ENCODE results near the gene HOTAIR. TPM values are rescaled to one million over a fixed set of nuclear protein-coding genes. Genes with fewer than 3 reads are reported as not detected.

HOTAIR gene
- polyA plus RNA-seq, 1 donor from 2014 or later = not detected

- H3F3A ChIP-seq (ENCODE audit: insufficient read depth, low read length, poor library complexity, severe bottlenecking) = no peaks in the 10 kb centered on the region
- H3K4me2 ChIP-seq (ENCODE audit: low read length) = no peak overlapping the region
- H3K9ac ChIP-seq (ENCODE audit: low read length) = no peak overlapping the region
- H3K9me3 ChIP-seq (ENCODE audit: low read length) = no peaks in the 10 kb centered on the region
- H3K27ac ChIP-seq (ENCODE audit: low read length) = no peak overlapping the region
- H3K4me3 ChIP-seq (ENCODE audit: low read length) = no peak overlapping the region
- no peaks in the 10 kb centered on the region for H3K9me2 ChIP-seq (ENCODE audit: insufficient read depth, low read length)
- no peaks in the 10 kb centered on the region for H4K20me1 ChIP-seq (ENCODE audit: insufficient read depth)
- no peak for TF ChIP-seq MXI1 (conservative IDR thresholded peaks at IDR 0.05; ENCODE audit: poor library complexity, severe bottlenecking)
- no peak for TF ChIP-seq EP300 (conservative IDR thresholded peaks at IDR 0.05; ENCODE audit: poor library complexity, severe bottlenecking)
- no peak for TF ChIP-seq RAD21 (conservative IDR thresholded peaks at IDR 0.05)
- TF ChIP-seq CTCF (IDR thresholded peaks at IDR 0.05; ENCODE audit: poor library complexity, severe bottlenecking) = no peak
- no peak for TF ChIP-seq EZH2 (IDR thresholded peaks at IDR 0.05; ENCODE audit: borderline replicate concordance, insufficient read depth, low read length, poor library complexity, severe bottlenecking)
- TF ChIP-seq TAF1 (IDR thresholded peaks at IDR 0.05; ENCODE audit: low read depth) = no peak
- no peak for TF ChIP-seq POLR2AphosphoS5 (IDR thresholded peaks at IDR 0.05)
- H3K79me2 ChIP-seq (replicated peaks; ENCODE audit: insufficient read depth, low read length) = no peaks in the 10 kb centered on the region
- H3K27me3 ChIP-seq (ENCODE audit: insufficient read depth, low read depth, low read length) = peaks cover 100% of the 10 kb centered on the region
- no peaks in the 10 kb centered on the region for H3K36me3 ChIP-seq (ENCODE audit: insufficient read depth, low read length)
- H2AFZ ChIP-seq (ENCODE audit: low read depth, low read length) = no peak overlapping the region
Observed at GRCh38 chr12:54002915-54003389, 28.2 kb upstream of the HOTAIR start.

DNA sequence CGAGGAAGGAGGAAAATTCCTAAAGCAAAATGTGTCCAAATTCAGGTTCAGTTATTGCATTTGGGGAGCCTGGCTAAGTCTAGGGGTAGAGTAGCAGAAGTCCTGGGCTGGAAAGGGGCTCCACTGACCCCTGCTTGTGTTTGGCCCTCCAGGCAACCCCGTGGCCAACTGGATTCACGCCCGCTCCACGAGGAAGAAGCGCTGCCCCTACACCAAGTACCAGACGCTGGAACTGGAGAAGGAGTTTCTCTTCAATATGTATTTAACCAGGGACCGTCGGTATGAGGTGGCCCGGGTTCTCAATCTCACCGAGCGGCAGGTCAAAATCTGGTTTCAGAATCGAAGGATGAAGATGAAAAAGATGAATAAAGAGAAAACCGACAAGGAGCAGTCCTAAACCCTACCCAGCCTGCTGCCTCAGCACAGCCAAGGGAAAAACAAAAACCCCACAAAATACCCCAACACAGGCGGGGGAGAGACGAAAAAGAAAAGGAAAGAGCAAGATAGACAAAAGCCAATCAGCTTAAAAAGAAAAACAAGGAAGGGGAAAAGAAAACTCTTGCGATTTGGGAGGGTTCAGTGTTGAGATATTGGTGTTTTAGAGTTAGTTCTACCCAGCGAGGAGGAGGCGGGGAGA lies 27.6 kb upstream of the HOTAIR start:
- TF ChIP-seq MXI1 (conservative IDR thresholded peaks at IDR 0.05; ENCODE audit: poor library complexity, severe bottlenecking) = no peak
- no peak for TF ChIP-seq CTCF (IDR thresholded peaks at IDR 0.05; ENCODE audit: poor library complexity, severe bottlenecking)
- TF ChIP-seq EZH2 (IDR thresholded peaks at IDR 0.05; ENCODE audit: borderline replicate concordance, insufficient read depth, low read length, poor library complexity, severe bottlenecking) = no peak
- TF ChIP-seq, protein P1, sequence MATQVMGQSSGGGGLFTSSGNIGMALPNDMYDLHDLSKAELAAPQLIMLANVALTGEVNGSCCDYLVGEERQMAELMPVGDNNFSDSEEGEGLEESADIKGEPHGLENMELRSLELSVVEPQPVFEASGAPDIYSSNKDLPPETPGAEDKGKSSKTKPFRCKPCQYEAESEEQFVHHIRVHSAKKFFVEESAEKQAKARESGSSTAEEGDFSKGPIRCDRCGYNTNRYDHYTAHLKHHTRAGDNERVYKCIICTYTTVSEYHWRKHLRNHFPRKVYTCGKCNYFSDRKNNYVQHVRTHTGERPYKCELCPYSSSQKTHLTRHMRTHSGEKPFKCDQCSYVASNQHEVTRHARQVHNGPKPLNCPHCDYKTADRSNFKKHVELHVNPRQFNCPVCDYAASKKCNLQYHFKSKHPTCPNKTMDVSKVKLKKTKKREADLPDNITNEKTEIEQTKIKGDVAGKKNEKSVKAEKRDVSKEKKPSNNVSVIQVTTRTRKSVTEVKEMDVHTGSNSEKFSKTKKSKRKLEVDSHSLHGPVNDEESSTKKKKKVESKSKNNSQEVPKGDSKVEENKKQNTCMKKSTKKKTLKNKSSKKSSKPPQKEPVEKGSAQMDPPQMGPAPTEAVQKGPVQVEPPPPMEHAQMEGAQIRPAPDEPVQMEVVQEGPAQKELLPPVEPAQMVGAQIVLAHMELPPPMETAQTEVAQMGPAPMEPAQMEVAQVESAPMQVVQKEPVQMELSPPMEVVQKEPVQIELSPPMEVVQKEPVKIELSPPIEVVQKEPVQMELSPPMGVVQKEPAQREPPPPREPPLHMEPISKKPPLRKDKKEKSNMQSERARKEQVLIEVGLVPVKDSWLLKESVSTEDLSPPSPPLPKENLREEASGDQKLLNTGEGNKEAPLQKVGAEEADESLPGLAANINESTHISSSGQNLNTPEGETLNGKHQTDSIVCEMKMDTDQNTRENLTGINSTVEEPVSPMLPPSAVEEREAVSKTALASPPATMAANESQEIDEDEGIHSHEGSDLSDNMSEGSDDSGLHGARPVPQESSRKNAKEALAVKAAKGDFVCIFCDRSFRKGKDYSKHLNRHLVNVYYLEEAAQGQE (IDR thresholded peaks at IDR 0.05; ENCODE audit: borderline replicate concordance) = no peak
- no peak for TF ChIP-seq RAD21 (conservative IDR thresholded peaks at IDR 0.05)
- no peak for TF ChIP-seq EP300 (conservative IDR thresholded peaks at IDR 0.05; ENCODE audit: poor library complexity, severe bottlenecking)
- TF ChIP-seq POLR2AphosphoS5 (IDR thresholded peaks at IDR 0.05) = no peak
- no peak for TF ChIP-seq SMC3 (conservative IDR thresholded peaks at IDR 0.05; ENCODE audit: poor library complexity)
- no peak for TF ChIP-seq TAF1 (IDR thresholded peaks at IDR 0.05; ENCODE audit: low read depth)
- no peaks in the 10 kb centered on the region for H3K36me3 ChIP-seq (ENCODE audit: insufficient read depth, low read length)
- peaks cover 100% of the 10 kb centered on the region for H3K27me3 ChIP-seq (ENCODE audit: insufficient read depth, low read depth, low read length)
- no peak overlapping the region for H2AFZ ChIP-seq (ENCODE audit: low read depth, low read length)
- H3K79me2 ChIP-seq (replicated peaks; ENCODE audit: insufficient read depth, low read length) = no peaks in the 10 kb centered on the region
- no peak overlapping the region for H3K4me2 ChIP-seq (ENCODE audit: low read length)
- H3K9me2 ChIP-seq (ENCODE audit: insufficient read depth, low read length) = no peaks in the 10 kb centered on the region
- no peaks in the 10 kb centered on the region for H4K20me1 ChIP-seq (ENCODE audit: insufficient read depth)
- no peak overlapping the region for H3K27ac ChIP-seq (ENCODE audit: low read length)
- H3K9ac ChIP-seq (ENCODE audit: low read length) = no peak overlapping the region
- H3F3A ChIP-seq (ENCODE audit: insufficient read depth, low read length, poor library complexity, severe bottlenecking) = no peaks in the 10 kb centered on the region
- no peaks in the 10 kb centered on the region for H3K9me3 ChIP-seq (ENCODE audit: low read length)
- no peak overlapping the region for H3K4me3 ChIP-seq (ENCODE audit: low read length)
